DND-41 (cell line): ENCODE measurements around the gene C19orf47.

Source experiments
- CTCF ChIP-seq: IDR thresholded peaks from 2 replicates; pipeline ENCODE4 v1.5.1; 2012; ENCODE audit warnings: borderline replicate concordance, low read length, moderate library complexity, mild to moderate bottlenecking; ENCODE audit not compliant: poor library complexity, severe bottlenecking; ENCODE audit errors: extremely low read depth
- EZH2 ChIP-seq: IDR thresholded peaks from 3 replicates; pipeline ENCODE4 v1.6.1; 2012; ENCODE audit warnings: borderline replicate concordance, low read depth, mild to moderate bottlenecking, moderate library complexity, low read length, inconsistent platforms; ENCODE audit not compliant: severe bottlenecking

- no peak for TF ChIP-seq CTCF
- TF ChIP-seq EZH2, result no peak
These were observed 15.5 kb downstream of the C19orf47 start for GRCh38 chr19:40332669-40333068.
